CD4-positive, alpha-beta T cell treated with Interleukin-2 at 100 ng/mL for 4 hours (primary cell): Measurements from ENCODE around the gene DIPK1A.
"Not testable (repeated sequence)": the region's sequence is repeated elsewhere in the genome, so short reads cannot be mapped to it uniquely, and the experiment has no call there.

ENCODE experiments used
- DNase-seq: peaks from one replicate; pipeline ENCODE4 v3.0.0-alpha.2; 2020; ENCODE audit warnings: low spot score

The DIPK1A gene

DNA sequence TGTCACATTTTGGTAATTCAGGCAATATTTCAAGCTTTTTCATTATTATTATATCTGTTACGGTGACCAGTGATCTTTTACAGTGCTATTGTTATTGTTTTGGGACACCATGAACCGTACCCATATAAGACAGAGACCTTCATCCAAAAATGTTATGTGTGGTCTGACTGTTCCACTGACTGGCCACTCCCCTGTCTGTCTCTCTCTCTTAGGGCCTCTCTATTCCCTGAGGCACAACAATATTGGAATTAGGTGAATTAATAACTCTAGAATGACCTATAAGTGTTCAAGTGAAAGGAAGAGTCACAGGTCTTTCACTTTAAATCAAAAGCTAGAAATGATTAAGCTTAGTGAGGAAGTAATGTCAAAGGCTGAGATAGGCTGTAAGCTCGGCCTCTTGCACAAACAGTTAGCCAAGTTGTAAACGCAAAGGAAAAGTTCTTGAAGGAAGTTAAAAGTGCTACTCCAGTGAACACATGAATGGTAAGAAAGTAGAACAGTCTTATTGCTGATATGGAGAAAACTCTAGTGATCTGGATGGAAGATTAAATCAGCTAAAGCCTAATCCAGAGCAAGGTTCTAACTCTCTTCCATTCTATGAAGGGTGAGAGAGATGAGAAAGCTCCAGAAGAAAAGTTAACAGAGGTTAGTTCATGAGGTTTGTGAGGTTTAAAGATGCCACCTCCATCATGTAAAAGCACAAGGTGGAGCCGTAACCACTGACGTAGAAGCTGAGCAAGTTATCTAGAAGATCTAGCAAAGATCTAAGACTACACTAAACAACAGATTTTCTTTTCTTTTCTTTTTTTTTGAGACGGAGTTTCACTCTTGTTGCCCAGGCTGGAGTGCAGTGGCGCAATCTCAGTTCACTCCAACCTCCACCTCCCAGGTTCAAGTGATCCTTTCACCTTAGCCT, 19.7 kb upstream of the DIPK1A start:
- DNase-seq, result peak; percentile 66

DNA sequence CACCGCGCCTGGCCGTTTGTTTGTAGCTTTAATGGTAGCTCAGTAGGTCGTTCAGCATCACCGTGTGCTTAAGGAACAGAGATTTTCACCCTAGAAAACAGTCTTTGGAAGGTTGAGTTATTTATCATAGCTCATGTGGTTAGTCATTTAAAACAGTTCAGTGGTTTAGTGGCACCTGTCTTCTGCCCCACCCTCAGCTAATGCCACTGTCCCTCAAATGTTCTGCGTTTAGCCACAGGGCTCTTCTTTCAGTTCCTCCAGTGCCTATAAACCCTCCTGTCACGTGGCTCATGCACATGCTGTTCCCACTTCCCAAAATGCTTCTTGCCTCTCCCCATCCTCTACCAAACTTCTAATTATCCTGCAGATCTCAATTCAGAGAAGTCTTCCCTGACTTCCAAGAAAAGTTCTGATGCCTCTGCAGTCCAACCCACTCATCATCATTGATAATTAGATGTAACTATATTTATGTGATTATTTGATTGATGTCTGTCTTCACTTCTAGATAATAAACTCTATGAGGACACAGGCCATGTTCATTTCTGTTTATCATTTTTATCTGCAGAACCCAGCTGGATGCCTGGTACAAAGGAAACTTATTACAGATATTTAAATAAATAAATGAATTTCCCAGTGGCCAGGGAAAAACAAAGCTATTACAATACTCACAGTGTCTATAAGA, 14.4 kb upstream of the DIPK1A start:
- DNase-seq, result no peak

GRCh38 chr1:92974112-92974511, 12.8 kb upstream of the DIPK1A start:
- not testable (repeated sequence) for DNase-seq

DNA sequence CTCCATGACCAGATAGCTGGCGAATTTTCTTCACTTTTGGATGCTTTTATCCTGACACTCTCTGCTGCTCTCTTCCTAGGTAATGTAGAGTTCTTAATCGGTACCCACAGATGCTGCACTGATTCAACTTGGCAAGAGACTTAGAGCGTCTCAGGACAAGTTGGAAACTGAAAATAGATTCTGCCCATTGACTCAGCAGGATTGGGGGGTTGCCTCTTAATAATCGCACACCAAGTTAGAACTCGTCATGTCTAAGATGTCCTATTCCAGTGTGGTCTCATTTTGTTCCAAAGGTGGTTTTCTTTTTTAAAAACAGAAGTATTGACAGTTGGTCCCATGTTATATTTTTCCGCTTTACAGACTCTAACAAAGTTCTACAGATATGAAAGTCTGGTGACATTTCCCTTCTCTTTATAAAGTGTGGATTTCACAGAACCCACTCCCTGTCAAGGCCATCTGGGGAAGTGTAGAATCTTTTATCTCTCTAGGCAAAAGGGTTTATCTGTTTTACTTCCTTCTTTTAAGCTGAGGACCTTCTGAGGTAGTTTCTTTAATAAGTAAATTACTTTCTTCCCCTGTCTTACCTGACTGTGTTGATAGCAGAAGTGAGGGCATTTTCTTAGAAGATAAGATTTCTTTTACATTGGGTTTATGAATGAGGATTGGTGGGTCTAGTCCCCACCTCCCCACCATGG, 12.1 kb upstream of the DIPK1A start:
- DNase-seq, result peak; percentile 27

- DNase-seq, result no peak
These were observed 11.3 kb upstream of the DIPK1A start for GRCh38 chr1:92972409-92973129.

- DNase-seq, result not testable (repeated sequence)
These were observed 10.7 kb upstream of the DIPK1A start for GRCh38 chr1:92971932-92972331.

GRCh38 chr1:92970990-92971689, 9.9 kb upstream of the DIPK1A start:
- no peak for DNase-seq

- DNase-seq, result no peak
These were observed 8.3 kb upstream of the DIPK1A start for GRCh38 chr1:92969517-92969916.

DNA sequence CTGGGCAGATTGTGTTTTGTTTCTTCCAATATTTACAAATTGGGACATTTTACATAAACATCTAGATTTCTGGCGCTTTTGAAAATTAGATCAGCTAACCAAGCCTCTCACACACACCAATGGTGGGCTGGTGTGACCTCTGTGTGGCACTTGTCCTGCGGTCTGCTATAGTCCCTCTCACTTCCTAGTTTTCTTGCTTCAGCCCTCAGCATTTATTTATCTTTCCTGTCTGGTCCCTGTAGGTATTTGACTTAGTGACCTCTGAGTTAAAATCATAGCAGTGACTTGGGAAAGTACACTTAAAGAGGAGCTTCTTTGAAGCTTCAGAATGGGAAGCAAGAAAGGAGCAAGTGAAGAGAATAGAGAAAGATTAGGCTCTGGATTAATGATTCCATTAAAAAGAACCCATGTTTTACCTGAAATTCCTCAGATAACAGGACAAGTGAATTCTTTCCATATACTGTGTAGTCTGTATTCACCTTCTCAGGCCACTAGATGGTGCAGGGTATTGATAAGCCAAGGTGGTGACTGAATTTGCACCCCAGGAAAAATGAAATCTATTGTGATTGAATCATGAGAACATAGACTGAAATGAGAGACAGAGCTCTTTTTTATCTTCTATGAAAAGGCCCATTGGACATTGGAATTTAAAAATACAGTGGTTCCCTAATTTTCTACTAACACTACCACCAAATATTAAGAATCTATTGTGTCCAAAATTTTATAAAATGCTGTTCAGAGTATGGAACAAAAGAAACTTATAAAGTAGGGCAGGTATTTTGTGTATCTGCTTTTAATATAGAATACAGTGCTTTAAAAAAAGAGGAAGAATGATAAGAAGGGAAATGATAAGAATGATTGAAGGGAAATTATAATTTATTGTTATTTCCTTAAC, 7.1 kb upstream of the DIPK1A start:
- peak; percentile 68 for DNase-seq

DNA sequence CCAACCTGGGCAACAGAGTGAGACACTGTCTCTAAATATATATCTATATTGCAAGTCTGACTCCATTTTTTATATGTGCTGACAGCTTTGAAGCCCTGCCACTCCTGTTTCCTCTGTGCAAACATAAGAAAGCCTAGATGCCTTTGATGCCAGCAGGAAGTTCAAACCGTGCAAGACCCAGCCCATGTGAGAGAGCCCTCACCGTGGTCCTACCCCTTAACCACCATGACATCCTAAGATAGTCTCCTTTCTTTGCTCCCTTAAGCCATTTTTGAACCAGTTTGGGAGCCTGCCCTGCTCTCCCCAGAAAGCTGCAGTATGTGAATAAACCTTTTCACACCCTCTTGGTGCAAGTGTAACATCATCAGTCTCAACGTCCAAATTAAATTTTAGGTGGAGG, 3.7 kb upstream of the DIPK1A start:
- peak; percentile 64 for DNase-seq

DNA sequence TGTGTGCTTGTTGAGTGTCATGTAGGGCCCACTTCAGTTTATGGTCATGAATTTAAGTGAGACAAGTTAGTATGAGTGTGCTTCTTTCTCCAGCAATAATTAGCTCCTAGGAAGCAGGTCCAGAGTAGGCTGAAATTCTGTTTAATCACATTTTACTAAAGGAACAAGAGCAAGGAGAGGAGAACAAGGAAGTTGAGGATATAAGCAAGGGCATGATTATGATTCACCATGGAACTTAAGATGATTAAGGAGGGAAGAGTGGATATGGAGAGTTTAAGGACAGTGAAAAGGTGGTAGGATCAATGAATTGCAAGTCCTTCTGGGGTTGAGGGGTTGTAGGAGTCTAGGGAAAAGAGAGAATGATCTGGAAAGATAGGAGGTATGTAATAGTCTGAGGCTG, 3.1 kb upstream of the DIPK1A start:
- DNase-seq, result no peak

DNA sequence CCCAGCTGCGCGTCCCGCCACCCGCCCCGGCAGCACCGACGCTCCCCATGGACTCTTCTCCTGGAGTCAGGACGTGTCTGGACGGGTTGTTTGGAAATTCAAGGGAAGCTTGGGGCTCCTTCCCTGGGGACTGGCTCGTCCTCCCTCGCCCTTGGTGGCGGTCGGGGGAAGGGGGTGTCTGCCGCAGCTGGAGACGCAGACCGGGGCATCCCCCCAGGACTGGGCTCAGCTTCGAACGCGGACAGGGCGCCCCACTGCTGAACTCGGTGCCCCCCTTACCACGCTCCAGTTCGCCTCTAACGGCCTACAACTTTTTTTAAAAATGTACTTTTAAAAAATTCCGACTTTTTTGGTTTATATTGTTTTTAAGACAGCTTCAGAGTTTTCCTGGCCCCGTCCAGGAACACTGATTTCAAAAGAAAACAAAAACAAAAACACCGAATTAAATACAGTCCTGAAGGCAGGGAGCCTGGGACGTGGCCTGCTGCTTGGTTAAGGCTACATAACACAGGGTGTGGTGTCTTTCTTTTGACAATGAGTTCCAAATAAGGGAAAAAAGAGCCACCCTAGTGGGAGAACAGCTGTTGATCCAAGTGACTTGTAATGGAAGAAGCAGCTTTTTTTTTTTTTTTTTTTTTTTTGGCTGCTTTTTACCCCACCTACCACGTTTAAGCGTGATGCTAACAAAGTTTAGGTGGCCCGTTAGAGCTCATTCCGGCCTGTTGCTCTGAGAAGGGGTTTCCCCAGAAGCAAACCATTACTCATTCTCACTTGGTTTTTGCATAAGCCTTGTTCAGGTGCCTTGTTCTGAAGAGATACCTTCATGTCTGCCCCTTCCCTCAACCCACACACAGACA, 862 bp upstream of the DIPK1A start:
- peak; percentile 90 for DNase-seq

DNA sequence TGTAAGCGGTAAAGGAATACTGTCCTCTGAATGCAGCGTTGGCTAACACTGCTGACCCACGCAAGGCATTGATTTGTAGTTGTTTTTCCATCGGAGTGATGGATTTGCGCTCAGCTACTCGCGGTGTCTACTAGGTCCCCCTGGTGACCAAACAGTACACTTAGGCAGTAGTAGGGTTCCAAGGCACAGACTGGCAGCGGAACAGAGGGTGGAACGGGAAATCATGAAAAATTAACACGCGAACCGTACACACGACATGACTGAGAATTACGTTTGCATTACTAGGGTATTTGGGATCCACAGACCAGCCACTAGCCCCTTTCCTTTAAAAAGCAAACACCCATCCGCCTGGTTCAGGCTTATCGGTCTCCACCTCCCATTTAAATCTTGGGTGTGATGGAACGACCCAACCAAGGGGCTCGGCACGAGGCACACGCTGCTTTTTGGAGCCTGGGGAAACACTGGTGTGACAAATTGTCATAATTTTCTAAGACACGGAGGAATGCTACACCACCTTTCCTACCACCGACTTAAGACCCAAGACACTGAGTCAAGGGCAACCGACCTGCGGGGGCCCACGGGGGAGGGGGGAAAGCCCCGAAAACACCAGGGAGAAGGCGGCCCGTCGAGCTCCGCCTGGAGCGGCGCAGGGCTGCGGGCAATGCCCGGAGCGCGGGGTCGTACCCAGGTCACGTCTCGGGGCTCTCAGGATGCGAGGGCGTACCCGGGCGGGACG, 699 bp downstream of the DIPK1A start:
- peak; percentile 81 for DNase-seq

- DNase-seq, result no peak
These were observed 2.9 kb downstream of the DIPK1A start for GRCh38 chr1:92958203-92958970.

DNA sequence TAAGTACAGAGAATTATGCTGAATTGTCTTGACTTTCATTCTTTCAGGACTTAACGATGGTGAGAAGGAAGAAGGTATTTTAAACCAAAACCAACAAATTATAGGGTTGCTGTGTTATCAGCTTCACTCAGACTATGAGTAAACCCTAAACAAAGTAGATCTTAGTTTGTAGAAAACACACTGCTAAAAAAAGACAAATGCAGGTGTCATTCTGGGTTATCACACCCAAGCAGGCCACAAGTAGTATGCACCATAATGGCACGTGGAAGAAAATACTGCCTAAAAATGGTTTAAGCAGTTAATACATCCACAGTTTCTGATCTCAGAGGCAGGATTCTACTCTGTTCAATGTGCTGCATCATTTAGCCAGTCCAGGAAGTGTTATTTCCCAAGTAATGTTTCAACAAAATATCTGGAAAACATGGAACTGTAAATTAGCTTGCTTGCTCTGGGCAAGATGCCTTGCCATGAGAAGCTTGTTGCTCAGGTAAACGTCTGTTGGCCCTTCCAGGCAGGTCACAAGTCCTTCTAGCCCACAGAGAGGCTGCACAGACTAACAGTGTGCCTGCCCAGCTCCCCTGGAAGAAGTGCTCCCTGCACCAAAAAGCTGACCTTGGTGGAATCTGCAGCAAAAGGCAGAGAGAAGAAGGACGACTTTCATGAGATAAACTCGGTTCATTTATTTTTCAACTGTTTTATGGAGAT, 4.1 kb downstream of the DIPK1A start:
- peak; percentile 28 for DNase-seq

DNA sequence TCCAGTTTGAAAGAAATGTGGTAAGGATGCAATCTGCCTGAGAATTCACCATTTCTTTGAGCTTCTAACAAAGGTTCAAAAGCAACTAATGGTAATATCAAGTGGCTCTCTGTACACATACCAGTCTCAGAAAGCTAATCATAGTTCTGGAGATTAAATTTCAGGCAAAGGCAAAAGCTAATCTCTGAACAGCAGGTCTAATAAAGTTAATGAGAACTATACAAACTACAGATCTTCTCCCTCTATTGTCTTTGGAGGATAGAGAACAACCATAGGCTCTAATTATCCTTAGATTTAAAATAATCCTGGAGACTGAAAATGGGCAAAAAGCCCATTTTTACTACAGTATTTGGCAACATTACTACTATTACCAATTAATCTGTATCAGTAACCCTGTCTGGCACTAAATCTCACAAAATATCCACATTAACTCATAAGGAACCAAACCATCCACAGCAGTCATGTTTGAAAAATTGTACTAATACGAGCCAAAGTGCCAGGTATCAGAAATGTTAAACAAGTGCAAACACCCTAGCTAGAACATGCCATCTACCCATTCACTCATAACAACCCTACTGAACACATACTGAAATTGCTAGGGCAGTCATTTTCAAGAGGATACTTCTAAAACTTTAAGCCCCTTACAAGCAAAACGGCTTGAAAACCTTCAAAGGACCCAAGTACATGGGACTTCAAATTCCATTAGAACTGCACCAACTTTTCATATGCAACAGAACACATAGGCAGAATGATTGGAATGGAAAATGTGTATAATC, 4.8 kb downstream of the DIPK1A start:
- no peak for DNase-seq
